Measurements from ENCODE around the gene HIPK4. TPM values are rescaled to one million over a fixed set of nuclear protein-coding genes. Genes with fewer than 3 reads are reported as not detected.

Gene HIPK4
- total RNA-seq, 1 experiment from 2014 or later, result 0.15 TPM

- no peaks in the 10 kb centered on the region for H3K9me3 ChIP-seq (ENCODE audit: low read depth, low read length, poor library complexity, severe bottlenecking)
- BruUV-seq (replicated peaks), result no TSS peak
- CTCF ChIA-PET, result no interaction called here
- H3K27me3 ChIP-seq (replicated peaks; ENCODE audit: insufficient read depth, low read depth, low read length, poor library complexity), result no peaks in the 10 kb centered on the region
- no peak for DNase-seq (ENCODE audit: low spot score)
- peaks cover 6% of the 10 kb centered on the region for H3K4me1 ChIP-seq (ENCODE audit: insufficient read depth, low read length, poor library complexity, severe bottlenecking)
- POLR2A ChIA-PET (ENCODE audit: low non-redundant PET), result no interaction called here
- no peak overlapping the region for H3K27ac ChIP-seq (ENCODE audit: low read depth, low read length, poor library complexity, severe bottlenecking)
- no peak overlapping the region for H3K4me3 ChIP-seq (ENCODE audit: low read depth, low read length, poor library complexity, severe bottlenecking)
- intact Hi-C loops (cut with micrococcal nuclease; ENCODE audit: unreplicated experiment), result no loop called here
- TF ChIP-seq CTCF (conservative IDR thresholded peaks at IDR 0.05; ENCODE audit: low read depth, low read length), result no peak
- no peak for TF ChIP-seq EZH2 (IDR thresholded peaks at IDR 0.05; ENCODE audit: borderline replicate concordance, low read depth, low read length, poor library complexity, severe bottlenecking)
- no peaks in the 10 kb centered on the region for H3K36me3 ChIP-seq (ENCODE audit: insufficient read depth, low read length, poor library complexity, severe bottlenecking)
Measured at GRCh38 chr19:40342644-40343311, 47.2 kb downstream of the HIPK4 start.

GRCh38 chr19:40341601-40342482 is 48.1 kb downstream of the HIPK4 start:
- intact Hi-C loops (cut with micrococcal nuclease; ENCODE audit: unreplicated experiment), result no loop called here
- CTCF ChIA-PET, result no interaction called here
- Histone ChIP-seq H3K4me1 (ENCODE audit: insufficient read depth, low read length, poor library complexity, severe bottlenecking) (no peaks in the 10 kb centered on the region), H3K36me3 (ENCODE audit: insufficient read depth, low read length, poor library complexity, severe bottlenecking) (no peaks in the 10 kb centered on the region), H3K27me3 (replicated peaks; ENCODE audit: insufficient read depth, low read depth, low read length, poor library complexity) (no peaks in the 10 kb centered on the region), H3K4me3 (ENCODE audit: low read depth, low read length, poor library complexity, severe bottlenecking) (no peak overlapping the region), H3K9me3 (ENCODE audit: low read depth, low read length, poor library complexity, severe bottlenecking) (no peaks in the 10 kb centered on the region), H3K27ac (ENCODE audit: low read depth, low read length, poor library complexity, severe bottlenecking) (no peak overlapping the region)
- TF ChIP-seq CTCF (conservative IDR thresholded peaks at IDR 0.05; ENCODE audit: low read depth, low read length) (no peak), EZH2 (IDR thresholded peaks at IDR 0.05; ENCODE audit: borderline replicate concordance, low read depth, low read length, poor library complexity, severe bottlenecking) (no peak)
- no peak for DNase-seq (ENCODE audit: low spot score)
- POLR2A ChIA-PET (ENCODE audit: low non-redundant PET), result no interaction called here
- BruUV-seq (replicated peaks), result no TSS peak

GRCh38 chr19:40339018-40339728 is 50.8 kb downstream of the HIPK4 start:
- Histone ChIP-seq H3K27ac (ENCODE audit: low read depth, low read length, poor library complexity, severe bottlenecking) (no peak overlapping the region), H3K27me3 (replicated peaks; ENCODE audit: insufficient read depth, low read depth, low read length, poor library complexity) (no peaks in the 10 kb centered on the region), H3K4me1 (ENCODE audit: insufficient read depth, low read length, poor library complexity, severe bottlenecking) (no peaks in the 10 kb centered on the region), H3K9me3 (ENCODE audit: low read depth, low read length, poor library complexity, severe bottlenecking) (no peaks in the 10 kb centered on the region), H3K36me3 (ENCODE audit: insufficient read depth, low read length, poor library complexity, severe bottlenecking) (peaks cover 4% of the 10 kb centered on the region), H3K4me3 (ENCODE audit: low read depth, low read length, poor library complexity, severe bottlenecking) (no peak overlapping the region)
- no peak for DNase-seq (ENCODE audit: low spot score)
- POLR2A ChIA-PET (ENCODE audit: low non-redundant PET), result no interaction called here
- TF ChIP-seq CTCF (conservative IDR thresholded peaks at IDR 0.05; ENCODE audit: low read depth, low read length) (no peak), EZH2 (IDR thresholded peaks at IDR 0.05; ENCODE audit: borderline replicate concordance, low read depth, low read length, poor library complexity, severe bottlenecking) (no peak)
- CTCF ChIA-PET, result no interaction called here
- intact Hi-C loops (cut with micrococcal nuclease; ENCODE audit: unreplicated experiment), result no loop called here
- BruUV-seq (replicated peaks), result no TSS peak
